ENCODE results near the gene CYTH4. TPM values are rescaled to one million over a fixed set of nuclear protein-coding genes. Genes with fewer than 3 reads are reported as not detected.

The CYTH4 gene
- total RNA-seq, 4 donors from 2014 or later, result 13.5 to 75.9 (median 22.5) TPM

- Histone ChIP-seq H3K27me3 (no peaks in the 10 kb centered on the region), H3K27ac (peak overlapping the region; percentile 4 to 69 (median 52)), H3K4me1 (no peaks in the 10 kb centered on the region), H3K9me3 (no peaks in the 10 kb centered on the region), H3K36me3 (peaks cover 0 to 4% (median 0%) of the 10 kb centered on the region in 3 donors), H3K4me3 (peak overlapping the region in 1 of 4 donors; percentile 18)
- DNase-seq, result peak in 2 of 3 donors; percentile 52 to 68
- TF ChIP-seq CTCF (IDR thresholded peaks at IDR 0.05) (no peak), POLR2A (IDR thresholded peaks at IDR 0.05) (no peak)
These were observed 18.3 kb downstream of the CYTH4 start for GRCh38 chr22:37300551-37301017.

GRCh38 chr22:37301144-37301830 lies 19.0 kb downstream of the CYTH4 start:
- Histone ChIP-seq H3K4me1 (peaks cover 0 to 7% (median under 1%) of the 10 kb centered on the region in 4 donors), H3K9me3 (no peaks in the 10 kb centered on the region), H3K4me3 (no peak overlapping the region), H3K36me3 (peaks cover 0 to 1% (median 0%) of the 10 kb centered on the region in 3 donors), H3K27ac (peak overlapping the region; percentile 4 to 69 (median 52)), H3K27me3 (no peaks in the 10 kb centered on the region)
- TF ChIP-seq CTCF (IDR thresholded peaks at IDR 0.05) (no peak), POLR2A (IDR thresholded peaks at IDR 0.05) (no peak)
- no peak for DNase-seq

- no peak for DNase-seq
- Histone ChIP-seq H3K27me3 (no peaks in the 10 kb centered on the region), H3K27ac (no peak overlapping the region), H3K36me3 (no peaks in the 10 kb centered on the region), H3K9me3 (no peaks in the 10 kb centered on the region), H3K4me1 (peaks cover 0 to 23% (median 10%) of the 10 kb centered on the region in 4 donors), H3K4me3 (no peak overlapping the region)
- TF ChIP-seq POLR2A (IDR thresholded peaks at IDR 0.05), result no peak
- no peak for TF ChIP-seq CTCF (IDR thresholded peaks at IDR 0.05)
These were observed 20.6 kb downstream of the CYTH4 start for GRCh38 chr22:37302674-37303555.

- Histone ChIP-seq H3K36me3 (no peaks in the 10 kb centered on the region), H3K4me1 (peaks cover 0 to 33% (median 19%) of the 10 kb centered on the region in 4 donors), H3K9me3 (no peaks in the 10 kb centered on the region), H3K27me3 (no peaks in the 10 kb centered on the region), H3K4me3 (no peak overlapping the region), H3K27ac (peak overlapping the region in 2 of 4 donors; percentile 4 to 13)
- no peak for TF ChIP-seq POLR2A (IDR thresholded peaks at IDR 0.05)
- TF ChIP-seq CTCF (IDR thresholded peaks at IDR 0.05), result no peak
- no peak for DNase-seq
These were observed 21.5 kb downstream of the CYTH4 start for GRCh38 chr22:37303821-37304274.

GRCh38 chr22:37304595-37305343 lies 22.5 kb downstream of the CYTH4 start:
- no peaks in the 10 kb centered on the region for H3K36me3 ChIP-seq
- no peak for DNase-seq
- no peaks in the 10 kb centered on the region for H3K27me3 ChIP-seq
- H3K4me1 ChIP-seq, result peaks cover 0 to 42% (median 29%) of the 10 kb centered on the region in 4 donors
- peak overlapping the region in 2 of 4 donors; percentile 4 to 13 for H3K27ac ChIP-seq
- H3K9me3 ChIP-seq, result no peaks in the 10 kb centered on the region
- no peak for TF ChIP-seq CTCF (IDR thresholded peaks at IDR 0.05)
- no peak for TF ChIP-seq POLR2A (IDR thresholded peaks at IDR 0.05)
- H3K4me3 ChIP-seq, result no peak overlapping the region

All from Peyer's patch (tissue), 4 donors.